Measurements from ENCODE around the gene CNTNAP5. TPM values are rescaled to one million over a fixed set of nuclear protein-coding genes. Genes with fewer than 3 reads are reported as not detected.
"Not testable (repeated sequence)": the region's sequence is repeated elsewhere in the genome, so short reads cannot be mapped to it uniquely, and the experiment has no call there.

The CNTNAP5 gene
- total and polyA plus RNA-seq, 12 donors: 0.08 to 4.9 (median 0.96) TPM; not detected in 5

GRCh38 chr2:124402274-124402673 lies 377.2 kb downstream of the CNTNAP5 start:
- TF ChIP-seq POLR2A (IDR thresholded peaks at IDR 0.05) (no peak), CTCF (IDR thresholded peaks at IDR 0.05) (no peak)

GRCh38 chr2:124407836-124408534 lies 382.9 kb downstream of the CNTNAP5 start:
- 81 to 91% (median 84%) methylated on average over 22 to 30 of the region's 35 CpGs for WGBS, 4 donors
- H3K36me3 ChIP-seq (replicated peaks in 1 of 2); H3K4me3 ChIP-seq; intact Hi-C loops (cut with DNase I); DNase-seq; H3K27ac ChIP-seq; H3K27me3 ChIP-seq; H3K9me3 ChIP-seq (replicated peaks in 1 of 3); H3K4me1 ChIP-seq (replicated peaks in 1 of 2): not testable (repeated sequence)

More at GRCh38 chr2:124402274-124402673, 377.2 kb downstream of the CNTNAP5 start:
- Histone ChIP-seq H3K9me3 (replicated peaks in 1 of 3) (no peaks in the 10 kb centered on the region), H3K36me3 (replicated peaks in 1 of 2) (no peaks in the 10 kb centered on the region), H3K27ac (no peak overlapping the region), H3K4me3 (no peak overlapping the region), H3K27me3 (no peaks in the 10 kb centered on the region), H3K4me1 (replicated peaks in 1 of 2) (no peaks in the 10 kb centered on the region)
- DNase-seq: no peak
- WGBS, 4 donors: 84 to 88% (median 87%) methylated on average over 3 of the region's 3 CpGs
- intact Hi-C loops (cut with DNase I): no loop called here

GRCh38 chr2:124424074-124424473 lies 399.0 kb downstream of the CNTNAP5 start:
- intact Hi-C loops (cut with DNase I): no loop called here
- 71 to 79% (median 73%) methylated on average over 1 of the region's 1 CpG for WGBS, 4 donors
- Histone ChIP-seq H3K36me3 (replicated peaks in 1 of 2) (no peaks in the 10 kb centered on the region), H3K27me3 (no peaks in the 10 kb centered on the region), H3K9me3 (replicated peaks in 1 of 3) (no peaks in the 10 kb centered on the region), H3K4me1 (replicated peaks in 1 of 2) (no peaks in the 10 kb centered on the region), H3K4me3 (no peak overlapping the region), H3K27ac (no peak overlapping the region)
- TF ChIP-seq POLR2A (IDR thresholded peaks at IDR 0.05) (no peak), CTCF (IDR thresholded peaks at IDR 0.05) (no peak)
- DNase-seq: no peak

GRCh38 chr2:124426122-124426521 lies 401.0 kb downstream of the CNTNAP5 start:
- H3K27ac ChIP-seq: no peak overlapping the region
- TF ChIP-seq CTCF (IDR thresholded peaks at IDR 0.05) (no peak), POLR2A (IDR thresholded peaks at IDR 0.05) (no peak)
- H3K36me3 ChIP-seq (replicated peaks in 1 of 2): no peaks in the 10 kb centered on the region
- H3K4me1 ChIP-seq (replicated peaks in 1 of 2): no peaks in the 10 kb centered on the region
- intact Hi-C loops (cut with DNase I): no loop called here
- no peak overlapping the region for H3K4me3 ChIP-seq
- H3K9me3 ChIP-seq (replicated peaks in 1 of 3): no peaks in the 10 kb centered on the region
- 58 to 73% (median 63%) methylated on average over 2 of the region's 2 CpGs for WGBS, 4 donors
- H3K27me3 ChIP-seq: no peaks in the 10 kb centered on the region
- no peak for DNase-seq

GRCh38 chr2:124426625-124427024 lies 401.5 kb downstream of the CNTNAP5 start:
- H3K36me3 ChIP-seq (replicated peaks in 1 of 2): no peaks in the 10 kb centered on the region
- no peak overlapping the region for H3K4me3 ChIP-seq
- no peak overlapping the region for H3K27ac ChIP-seq
- no peaks in the 10 kb centered on the region for H3K27me3 ChIP-seq
- TF ChIP-seq CTCF (IDR thresholded peaks at IDR 0.05): no peak
- no peak for TF ChIP-seq POLR2A (IDR thresholded peaks at IDR 0.05)
- H3K4me1 ChIP-seq (replicated peaks in 1 of 2): no peaks in the 10 kb centered on the region
- H3K9me3 ChIP-seq (replicated peaks in 1 of 3): no peaks in the 10 kb centered on the region
- intact Hi-C loops (cut with DNase I): no loop called here
- no peak for DNase-seq
- WGBS, 4 donors: 50 to 70% (median 55%) methylated on average over 2 of the region's 2 CpGs; no CpG with 5 or more reads in 1 of the 4 donors
